Ovary (tissue), 3 donors: ENCODE data around the gene DSPP.

ENCODE experiments used
- CTCF ChIP-seq, 3 donors: fragments of 450-650 bp in 2 of 3; fragments of 200-600 bp in 1 of 3; IDR thresholded peaks; one replicate each; pipeline versions ENCODE4 v1.5.1 to v1.8.0; 2016 to 2022; ENCODE audit warnings: antibody characterized with exemption in 3 of 3, mild to moderate bottlenecking in 1 of 3
- POLR2A ChIP-seq: fragments of 450-650 bp; IDR thresholded peaks from one replicate; pipeline ENCODE4 v1.6.1; 2017; ENCODE audit warnings: antibody characterized with exemption, mild to moderate bottlenecking, moderate library complexity
- donor health status: DM: no; HTN: no; CAD: no.

- no peak for TF ChIP-seq CTCF (IDR thresholded peaks at IDR 0.05)
- TF ChIP-seq POLR2A: no peak
Measured at GRCh38 chr4:87620086-87620485, 11.8 kb downstream of the DSPP start.
